Measurements from ENCODE around the gene PCDHGA1. TPM values are rescaled to one million over a fixed set of nuclear protein-coding genes. Genes with fewer than 3 reads are reported as not detected.
A peak's percentile ranks its signal among the peaks of the same experiment; 100 is the strongest.

Gene PCDHGA1
- total RNA-seq, 4 donors from 2014 or later, result 0.26 to 0.38 (median 0.33) TPM

GRCh38 chr5:141508798-141509611, 178.7 kb downstream of the PCDHGA1 start:
- DNase-seq (ENCODE audit: low spot score in 2 of 2), result peak in 1 of 2 donors; percentile 86
- H3K27ac ChIP-seq, result peak overlapping the region; percentile 83
- TF ChIP-seq CTCF (IDR thresholded peaks at IDR 0.05), result no peak
- TF ChIP-seq POLR2A (IDR thresholded peaks at IDR 0.05), result no peak
- no peak for TF ChIP-seq POLR2AphosphoS5 (IDR thresholded peaks at IDR 0.05)
- no peak for TF ChIP-seq EP300 (IDR thresholded peaks at IDR 0.05)
- no peaks in the 10 kb centered on the region for H3K9me3 ChIP-seq
- H3K27me3 ChIP-seq, result no peaks in the 10 kb centered on the region
- peak overlapping the region; percentile 32 for H3K4me3 ChIP-seq
- peaks cover 53% of the 10 kb centered on the region for H3K4me1 ChIP-seq
- 44% methylated on average over 18 of the region's 23 CpGs for WGBS
- H3K36me3 ChIP-seq, result peaks cover 39% of the 10 kb centered on the region

GRCh38 chr5:141510160-141510559, 179.8 kb downstream of the PCDHGA1 start:
- Histone ChIP-seq H3K27me3 (no peaks in the 10 kb centered on the region), H3K27ac (peak overlapping the region; percentile 83), H3K9me3 (no peaks in the 10 kb centered on the region), H3K4me3 (no peak overlapping the region), H3K4me1 (peaks cover 65% of the 10 kb centered on the region), H3K36me3 (peaks cover 38% of the 10 kb centered on the region)
- no peak for TF ChIP-seq POLR2AphosphoS5 (IDR thresholded peaks at IDR 0.05)
- TF ChIP-seq CTCF (IDR thresholded peaks at IDR 0.05), result no peak
- no peak for TF ChIP-seq EP300 (IDR thresholded peaks at IDR 0.05)
- TF ChIP-seq POLR2A (IDR thresholded peaks at IDR 0.05), result no peak
- WGBS, result 79% methylated on average over 9 of the region's 9 CpGs
- DNase-seq (ENCODE audit: low spot score in 2 of 2), result no peak

- peaks cover 73% of the 10 kb centered on the region for H3K4me1 ChIP-seq
- no peaks in the 10 kb centered on the region for H3K27me3 ChIP-seq
- no peak overlapping the region for H3K4me3 ChIP-seq
- WGBS, result 92% methylated on average over 14 of the region's 14 CpGs
- H3K9me3 ChIP-seq, result no peaks in the 10 kb centered on the region
- no peak overlapping the region for H3K27ac ChIP-seq
- TF ChIP-seq EP300 (IDR thresholded peaks at IDR 0.05) (no peak), CTCF (IDR thresholded peaks at IDR 0.05) (no peak), POLR2A (IDR thresholded peaks at IDR 0.05) (no peak), POLR2AphosphoS5 (IDR thresholded peaks at IDR 0.05) (no peak)
- peaks cover 35% of the 10 kb centered on the region for H3K36me3 ChIP-seq
- DNase-seq (ENCODE audit: low spot score in 2 of 2), result no peak
Observed at GRCh38 chr5:141510850-141511601, 180.7 kb downstream of the PCDHGA1 start.

- Histone ChIP-seq H3K27me3 (no peaks in the 10 kb centered on the region), H3K36me3 (peaks cover 37% of the 10 kb centered on the region), H3K4me1 (peaks cover 79% of the 10 kb centered on the region), H3K9me3 (no peaks in the 10 kb centered on the region), H3K27ac (peak overlapping the region; percentile 93), H3K4me3 (no peak overlapping the region)
- 68% methylated on average over 4 of the region's 4 CpGs for WGBS
- TF ChIP-seq POLR2AphosphoS5 (IDR thresholded peaks at IDR 0.05) (no peak), POLR2A (IDR thresholded peaks at IDR 0.05) (no peak), EP300 (IDR thresholded peaks at IDR 0.05) (no peak), CTCF (IDR thresholded peaks at IDR 0.05) (no peak)
- no peak for DNase-seq (ENCODE audit: low spot score in 2 of 2)
Observed at GRCh38 chr5:141511771-141512325, 181.5 kb downstream of the PCDHGA1 start.
